WTC11 (cell line): ENCODE measurements around the gene RADIL. TPM values are rescaled to one million over a fixed set of nuclear protein-coding genes. Genes with fewer than 3 reads are reported as not detected.

Source experiments
- ATAC-seq: fragments of 200-7000 bp; cut with Tn5 transposase; 2 replicates; pipeline ENCODE4 v1.10.0; 2021; ENCODE audit warnings: mild to moderate bottlenecking, moderate library complexity
- Bru-seq: library from RNA; stranded (reverse); fragments of 400-500 nt; gene quantifications from one replicate; lab custom pipeline; 2021; lab: Mats Ljungman, UMichigan
- CTCF ChIA-PET: fragments of 300-600 bp; sonication (Branson Sonifier 250); formaldehyde crosslinking; loops from one replicate; lab custom pipeline; 2021; ENCODE audit warnings: antibody characterized with exemption; lab: Charles Lee
- POLR2A ChIA-PET: fragments of 350-600 bp; sonication (Branson Sonifier 250); formaldehyde crosslinking; loops from one replicate; lab custom pipeline; 2021; ENCODE audit warnings: antibody characterized with exemption; lab: Charles Lee
- DNase-seq: peaks from one replicate; pipeline ENCODE4 v3.0.0; 2021; ENCODE audit warnings: low spot score
- H3K27ac Mint-ChIP-seq: 2 replicates; pipeline ENCODE4 v1.8.0; 2021; ENCODE audit warnings: mixed read lengths
- H3K27me3 Mint-ChIP-seq: 2 replicates; pipeline ENCODE4 v1.8.0; 2021; ENCODE audit warnings: low read depth, mild to moderate bottlenecking, moderate library complexity, mixed read lengths
- H3K36me3 Mint-ChIP-seq: 2 replicates; pipeline ENCODE4 v1.8.0; 2021; ENCODE audit warnings: mixed read lengths
- H3K4me1 Mint-ChIP-seq: 2 replicates; pipeline ENCODE4 v1.8.0; 2022; ENCODE audit warnings: mixed read lengths
- H3K4me3 Mint-ChIP-seq: 2 replicates; pipeline ENCODE4 v1.8.0; 2021; ENCODE audit warnings: mild to moderate bottlenecking, moderate library complexity, mixed read lengths
- H3K9me3 Mint-ChIP-seq: 2 replicates; pipeline ENCODE4 v1.8.0; 2021; ENCODE audit warnings: mixed read lengths
- E2F5 ChIP-seq: sonication (generic); formaldehyde crosslinking; IDR thresholded peaks from 2 replicates; pipeline ENCODE4 v1.8.1; 2022; ENCODE audit warnings: mild to moderate bottlenecking, moderate library complexity, missing genetic modification reagents
- EMX1 ChIP-seq: fragments of 250-450 bp; sonication (Bioruptor Pico); IDR thresholded peaks from 2 replicates; pipeline ENCODE4 v1.8.0; 2021; ENCODE audit warnings: mild to moderate bottlenecking
- FOXP1 ChIP-seq: sonication (generic); formaldehyde crosslinking; IDR thresholded peaks from 2 replicates; pipeline ENCODE4 v1.8.0; 2022; ENCODE audit warnings: missing genetic modification reagents, mild to moderate bottlenecking, moderate library complexity, borderline replicate concordance
- SP1 ChIP-seq: sonication (generic); formaldehyde crosslinking; conservative IDR thresholded peaks from 2 replicates; pipeline ENCODE4 v1.8.1; 2022; ENCODE audit warnings: missing genetic modification reagents
- ZNF423 ChIP-seq: fragments of 250-450 bp; sonication (Bioruptor Pico); IDR thresholded peaks from 2 replicates; pipeline ENCODE4 v2.1.2; 2022; ENCODE audit warnings: mild to moderate bottlenecking, moderate library complexity
- long read RNA-seq, 3 experiments: library from RNA in 1 of 3; library from capped mRNA in 1 of 3; library from polyadenylated mRNA in 1 of 3; unstranded in 2 of 3; stranded (forward) in 1 of 3; transcript quantifications; one replicate each; pipeline ENCODE4 v2.0.0, GENCODE V29; 2021
- total RNA-seq: library from RNA; stranded (reverse); gene quantifications from 3 replicates; pipeline ENCODE4 v1.2.3, GENCODE V29; 2021
- TF ChIP-seq, protein P1 (sequence below): sonication (generic); formaldehyde crosslinking; IDR thresholded peaks from 2 replicates; pipeline ENCODE4 v1.8.1; 2022; ENCODE audit warnings: low read depth, missing genetic modification reagents, borderline replicate concordance
- TF ChIP-seq, protein P2 (sequence below): fragments of 200-600 bp; IDR thresholded peaks from 2 replicates; pipeline ENCODE4 v1.8.0; 2022; ENCODE audit warnings: antibody characterized with exemption
- TF ChIP-seq, protein P3 (sequence below): sonication (generic); formaldehyde crosslinking; IDR thresholded peaks from 2 replicates; pipeline ENCODE4 v1.8.1; 2023; ENCODE audit warnings: mild to moderate bottlenecking, moderate library complexity, missing genetic modification reagents

The RADIL gene, protein sequence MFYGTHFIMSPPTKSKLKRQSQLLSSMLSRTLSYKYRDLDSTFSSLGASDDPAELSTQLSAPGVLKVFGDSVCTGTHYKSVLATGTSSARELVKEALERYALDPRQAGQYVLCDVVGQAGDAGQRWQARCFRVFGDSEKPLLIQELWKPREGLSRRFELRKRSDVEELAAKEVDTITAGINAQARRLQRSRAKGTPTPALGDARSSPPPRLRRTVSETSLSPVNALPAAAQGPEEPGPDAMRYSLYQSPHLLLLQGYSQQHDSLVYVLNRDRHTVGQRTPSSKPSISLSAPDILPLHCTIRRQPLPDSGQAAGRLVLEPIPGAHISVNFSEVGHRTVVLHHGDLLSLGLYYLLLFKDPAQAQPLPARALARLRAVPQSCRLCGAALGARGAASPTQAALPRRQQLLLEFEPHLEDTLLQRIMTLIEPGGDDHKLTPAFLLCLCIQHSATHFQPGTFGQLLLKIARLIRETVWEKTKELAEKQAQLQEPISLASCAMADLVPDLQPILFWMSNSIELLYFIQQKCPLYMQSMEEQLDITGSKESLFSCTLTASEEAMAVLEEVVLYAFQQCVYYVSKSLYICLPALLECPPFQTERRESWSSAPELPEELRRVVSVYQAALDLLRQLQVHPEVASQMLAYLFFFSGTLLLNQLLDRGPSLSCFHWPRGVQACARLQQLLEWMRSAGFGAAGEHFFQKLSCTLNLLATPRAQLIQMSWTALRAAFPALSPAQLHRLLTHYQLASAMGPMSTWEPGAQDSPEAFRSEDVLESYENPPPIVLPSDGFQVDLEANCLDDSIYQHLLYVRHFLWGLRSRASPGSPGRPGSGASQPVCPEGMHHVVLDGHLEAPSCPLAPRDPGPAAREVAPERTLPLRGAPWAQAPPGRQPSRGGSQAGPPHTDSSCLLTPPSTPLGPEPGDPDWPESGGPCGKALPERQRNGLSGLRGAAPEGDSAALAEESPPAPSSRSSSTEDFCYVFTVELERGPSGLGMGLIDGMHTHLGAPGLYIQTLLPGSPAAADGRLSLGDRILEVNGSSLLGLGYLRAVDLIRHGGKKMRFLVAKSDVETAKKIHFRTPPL
- total RNA-seq (8.6 to 12.1 TPM (median 11.1 TPM) in 3 replicates), Bru-seq, nascent RNA (percentile 44 among the genes with signal in this experiment)
- long read RNA-seq, experiment 1, transcript RADIL-201 (15 exons, 3,689 nt) = major isoform, 20 of 39 reads
- long read RNA-seq, experiment 1, partial matches to known transcripts = 5 of 39 reads
- long read RNA-seq, experiment 1, other reads (novel, unspliced or antisense) = 14 of 39 reads
- long read RNA-seq, experiment 2, partial matches to known transcripts = 5 of 16 reads
- long read RNA-seq, experiment 2, other reads (novel, unspliced or antisense) = 6 of 16 reads
- long read RNA-seq, experiment 3 = 0 reads

DNA sequence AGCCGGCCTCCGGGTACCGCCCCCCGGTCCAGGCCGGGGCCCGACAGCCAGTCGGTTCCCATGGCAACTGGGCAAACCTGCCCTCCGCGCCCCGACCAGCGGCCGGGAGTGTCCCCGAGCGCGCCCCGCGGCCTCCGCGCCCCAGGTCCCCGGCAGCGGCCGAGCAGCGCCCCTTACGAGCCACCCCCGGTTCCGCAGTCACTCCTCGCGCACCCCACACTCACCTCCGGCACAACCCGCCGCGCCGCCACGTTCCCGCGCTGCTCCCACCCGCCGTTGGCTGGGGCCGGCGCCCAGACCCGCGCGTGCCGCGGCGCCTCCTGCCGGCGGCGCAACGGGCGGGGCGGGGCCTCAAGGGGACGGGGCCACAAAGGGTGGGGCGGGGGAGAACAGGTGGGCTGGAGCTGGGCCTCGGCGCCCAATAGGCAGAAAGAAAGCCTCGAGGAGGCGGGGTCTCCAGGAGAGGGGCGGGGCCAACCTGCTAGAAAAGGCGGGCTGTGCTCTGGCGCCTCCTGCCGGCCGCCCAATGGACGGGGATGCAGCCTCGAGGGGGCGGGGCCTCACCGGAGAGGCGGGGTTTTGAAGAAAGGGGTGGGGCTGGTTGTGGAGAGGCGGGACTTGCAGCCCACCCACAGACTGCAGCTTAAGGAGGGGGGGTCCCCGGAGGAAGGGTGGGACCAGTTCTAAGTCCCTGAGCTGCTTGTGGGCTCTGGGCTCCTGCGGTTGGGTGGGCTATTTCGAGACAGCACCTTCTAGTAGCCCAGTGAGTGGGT, at the start of gene RADIL:
TSS of gene RADIL (minus strand) at position 345 of the 773 bp plus-strand sequence. CDS start 5,577 bp downstream, outside the sequence.
- DNase-seq = peak; percentile 98
- peaks cover 13% of the 10 kb centered on the region for H3K4me1 Mint-ChIP-seq
- POLR2A ChIA-PET = interaction anchor here (1.0 to 1.7 kb wide), 2 partner anchors 91 to 176 kb away, joined by 3 read pairs; no protein-coding TSS in a partner anchor
- ATAC-seq = peak; percentile 92
- no peaks in the 10 kb centered on the region for H3K36me3 Mint-ChIP-seq
- TF ChIP-seq, protein P1, sequence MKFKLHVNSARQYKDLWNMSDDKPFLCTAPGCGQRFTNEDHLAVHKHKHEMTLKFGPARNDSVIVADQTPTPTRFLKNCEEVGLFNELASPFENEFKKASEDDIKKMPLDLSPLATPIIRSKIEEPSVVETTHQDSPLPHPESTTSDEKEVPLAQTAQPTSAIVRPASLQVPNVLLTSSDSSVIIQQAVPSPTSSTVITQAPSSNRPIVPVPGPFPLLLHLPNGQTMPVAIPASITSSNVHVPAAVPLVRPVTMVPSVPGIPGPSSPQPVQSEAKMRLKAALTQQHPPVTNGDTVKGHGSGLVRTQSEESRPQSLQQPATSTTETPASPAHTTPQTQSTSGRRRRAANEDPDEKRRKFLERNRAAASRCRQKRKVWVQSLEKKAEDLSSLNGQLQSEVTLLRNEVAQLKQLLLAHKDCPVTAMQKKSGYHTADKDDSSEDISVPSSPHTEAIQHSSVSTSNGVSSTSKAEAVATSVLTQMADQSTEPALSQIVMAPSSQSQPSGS = no peak
- peak; percentile 94 for TF ChIP-seq SP1 (CRISPR knock-in tag)
- TF ChIP-seq, protein P2, sequence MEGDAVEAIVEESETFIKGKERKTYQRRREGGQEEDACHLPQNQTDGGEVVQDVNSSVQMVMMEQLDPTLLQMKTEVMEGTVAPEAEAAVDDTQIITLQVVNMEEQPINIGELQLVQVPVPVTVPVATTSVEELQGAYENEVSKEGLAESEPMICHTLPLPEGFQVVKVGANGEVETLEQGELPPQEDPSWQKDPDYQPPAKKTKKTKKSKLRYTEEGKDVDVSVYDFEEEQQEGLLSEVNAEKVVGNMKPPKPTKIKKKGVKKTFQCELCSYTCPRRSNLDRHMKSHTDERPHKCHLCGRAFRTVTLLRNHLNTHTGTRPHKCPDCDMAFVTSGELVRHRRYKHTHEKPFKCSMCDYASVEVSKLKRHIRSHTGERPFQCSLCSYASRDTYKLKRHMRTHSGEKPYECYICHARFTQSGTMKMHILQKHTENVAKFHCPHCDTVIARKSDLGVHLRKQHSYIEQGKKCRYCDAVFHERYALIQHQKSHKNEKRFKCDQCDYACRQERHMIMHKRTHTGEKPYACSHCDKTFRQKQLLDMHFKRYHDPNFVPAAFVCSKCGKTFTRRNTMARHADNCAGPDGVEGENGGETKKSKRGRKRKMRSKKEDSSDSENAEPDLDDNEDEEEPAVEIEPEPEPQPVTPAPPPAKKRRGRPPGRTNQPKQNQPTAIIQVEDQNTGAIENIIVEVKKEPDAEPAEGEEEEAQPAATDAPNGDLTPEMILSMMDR = peak; percentile 88
- TF ChIP-seq E2F5 (CRISPR knock-in tag) = peak; percentile 86
- peak; percentile 48; the same call in 1 of the 2 replicates for TF ChIP-seq FOXP1 (CRISPR knock-in tag)
- peaks cover 12% of the 10 kb centered on the region; the same call in 1 of the 2 replicates for H3K27me3 Mint-ChIP-seq
- peak within 1 kb of the TSS; percentile 81 for H3K4me3 Mint-ChIP-seq
- peak within 1 kb of the TSS; percentile 50 for H3K27ac Mint-ChIP-seq
- no peaks in the 10 kb centered on the region for H3K9me3 Mint-ChIP-seq
- CTCF ChIA-PET = interaction anchor here (0.6 to 5.5 kb wide), 53 partner anchors 9 to 594 kb away, joined by 3 to 83 read pairs (median 5); partner anchors contain the start of genes AP5Z1, MMD2, PAPOLB and RBAK

- no peaks in the 10 kb centered on the region for H3K36me3 Mint-ChIP-seq
- ChIA-PET POLR2A (no interaction called here), CTCF (no interaction called here)
- TF ChIP-seq ZNF423 (CRISPR knock-in tag) (peak; percentile 68; the same call in 1 of the 2 replicates), EMX1 (CRISPR knock-in tag) (no peak)
- TF ChIP-seq, protein P1 = no peak
- TF ChIP-seq, protein P3, sequence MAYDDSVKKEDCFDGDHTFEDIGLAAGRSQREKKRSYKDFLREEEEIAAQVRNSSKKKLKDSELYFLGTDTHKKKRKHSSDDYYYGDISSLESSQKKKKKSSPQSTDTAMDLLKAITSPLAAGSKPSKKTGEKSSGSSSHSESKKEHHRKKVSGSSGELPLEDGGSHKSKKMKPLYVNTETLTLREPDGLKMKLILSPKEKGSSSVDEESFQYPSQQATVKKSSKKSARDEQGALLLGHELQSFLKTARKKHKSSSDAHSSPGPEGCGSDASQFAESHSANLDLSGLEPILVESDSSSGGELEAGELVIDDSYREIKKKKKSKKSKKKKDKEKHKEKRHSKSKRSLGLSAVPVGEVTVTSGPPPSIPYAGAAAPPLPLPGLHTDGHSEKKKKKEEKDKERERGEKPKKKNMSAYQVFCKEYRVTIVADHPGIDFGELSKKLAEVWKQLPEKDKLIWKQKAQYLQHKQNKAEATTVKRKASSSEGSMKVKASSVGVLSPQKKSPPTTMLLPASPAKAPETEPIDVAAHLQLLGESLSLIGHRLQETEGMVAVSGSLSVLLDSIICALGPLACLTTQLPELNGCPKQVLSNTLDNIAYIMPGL (CRISPR knock-in tag) = no peak
- no peak overlapping the region for H3K4me3 Mint-ChIP-seq
- no peak overlapping the region for H3K27ac Mint-ChIP-seq
- DNase-seq = peak; percentile 56
- H3K27me3 Mint-ChIP-seq = no peaks in the 10 kb centered on the region
- ATAC-seq = peak; percentile 87
- no peaks in the 10 kb centered on the region for H3K9me3 Mint-ChIP-seq
- no peaks in the 10 kb centered on the region for H3K4me1 Mint-ChIP-seq
Measured at GRCh38 chr7:4931943-4932342, 48.4 kb upstream of the RADIL start.
